Left ventricle myocardium inferior (tissue), 1 donor: Measurements from ENCODE around the gene MSH2. TPM values are rescaled to one million over a fixed set of nuclear protein-coding genes. Genes with fewer than 3 reads are reported as not detected.
"Not testable (repeated sequence)": the region's sequence is repeated elsewhere in the genome, so short reads cannot be mapped to it uniquely, and the experiment has no call there.

ENCODE experiments used
- DNase-seq: peaks from one replicate; pipeline ENCODE4 v3.0.0-alpha.2; 2020
- H3K27ac ChIP-seq: fragments of 200-600 bp; replicated peaks from 2 replicates; pipeline ENCODE4 v1.8.0; 2021
- H3K27me3 ChIP-seq: fragments of 200-600 bp; 2 replicates; pipeline ENCODE4 v1.8.0; 2021; ENCODE audit warnings: low read depth
- H3K36me3 ChIP-seq: fragments of 200-600 bp; 2 replicates; pipeline ENCODE4 v1.8.0; 2021
- H3K4me1 ChIP-seq: fragments of 200-600 bp; 2 replicates; pipeline ENCODE4 v1.8.0; 2021
- H3K4me3 ChIP-seq: fragments of 200-600 bp; 2 replicates; pipeline ENCODE4 v1.8.0; 2021; ENCODE audit warnings: mild to moderate bottlenecking, moderate library complexity
- H3K9me3 ChIP-seq: fragments of 200-600 bp; replicated peaks from 2 replicates; pipeline ENCODE4 v1.8.0; 2021
- CTCF ChIP-seq: fragments of 200-600 bp; IDR thresholded peaks from 2 replicates; pipeline ENCODE4 v1.8.0; 2021; ENCODE audit warnings: antibody characterized with exemption, mild to moderate bottlenecking, borderline replicate concordance
- intact Hi-C: fragments of 100-400 bp; cut with micrococcal nuclease; formaldehyde crosslinking; loops from one replicate; pipeline ENCODE4 v1.11.0; 2022
- total RNA-seq: library from RNA; stranded (reverse); fragmentation: NEBNext Ultra II Directional; extraction: Animal tissue kit (Norgen Biotek cat#: 25700); gene quantifications from one replicate; pipeline ENCODE4 v1.2.1, GENCODE V29; 2021
- donor health status: DM: no; HTN: yes; CAD: no; lungs with severe emphysema.

MSH2 gene
- total RNA-seq, 1 donor from 2014 or later, result 14.8 TPM

GRCh38 chr2:47401789-47402554 is 984 bp upstream of the MSH2 start:
- no peaks in the 10 kb centered on the region for H3K9me3 ChIP-seq
- TF ChIP-seq CTCF, result no peak
- H3K36me3 ChIP-seq, result no peaks in the 10 kb centered on the region
- intact Hi-C loops, result no loop called here
- H3K4me3 ChIP-seq, result peak overlapping the region; percentile 96
- DNase-seq, result no peak
- peaks cover 23% of the 10 kb centered on the region for H3K4me1 ChIP-seq
- no peaks in the 10 kb centered on the region for H3K27me3 ChIP-seq
- H3K27ac ChIP-seq, result peak overlapping the region; percentile 75

- Histone ChIP-seq H3K4me1 (peaks cover 23% of the 10 kb centered on the region), H3K36me3 (no peaks in the 10 kb centered on the region), H3K9me3 (no peaks in the 10 kb centered on the region), H3K27me3 (no peaks in the 10 kb centered on the region), H3K4me3 (peak overlapping the region; percentile 96), H3K27ac (peak overlapping the region; percentile 75)
- no peak for TF ChIP-seq CTCF
- intact Hi-C loops, result no loop called here
- no peak for DNase-seq
Measured at GRCh38 chr2:47402555-47402804, 476 bp upstream of the MSH2 start.

GRCh38 chr2:47403609-47404193 is 745 bp downstream of the MSH2 start:
- Histone ChIP-seq H3K4me3 (peak overlapping the region; percentile 96), H3K9me3 (no peaks in the 10 kb centered on the region), H3K36me3 (no peaks in the 10 kb centered on the region), H3K27me3 (no peaks in the 10 kb centered on the region), H3K4me1 (peaks cover 23% of the 10 kb centered on the region), H3K27ac (peak overlapping the region; percentile 75)
- DNase-seq, result no peak
- intact Hi-C loops, result no loop called here
- TF ChIP-seq CTCF, result no peak

GRCh38 chr2:47404356-47404755 is 1.4 kb downstream of the MSH2 start:
- no peaks in the 10 kb centered on the region for H3K27me3 ChIP-seq
- TF ChIP-seq CTCF, result no peak
- H3K4me3 ChIP-seq, result peak overlapping the region; percentile 96
- no peak for DNase-seq
- H3K9me3 ChIP-seq, result no peaks in the 10 kb centered on the region
- intact Hi-C loops, result no loop called here
- no peaks in the 10 kb centered on the region for H3K36me3 ChIP-seq
- no peak overlapping the region for H3K27ac ChIP-seq
- H3K4me1 ChIP-seq, result peaks cover 23% of the 10 kb centered on the region

- H3K4me3 ChIP-seq, result no peak overlapping the region
- H3K9me3 ChIP-seq, result no peaks in the 10 kb centered on the region
- intact Hi-C loops, result no loop called here
- no peak overlapping the region for H3K27ac ChIP-seq
- DNase-seq, result no peak
- H3K36me3 ChIP-seq, result peaks cover 8% of the 10 kb centered on the region
- H3K27me3 ChIP-seq, result no peaks in the 10 kb centered on the region
- TF ChIP-seq CTCF, result no peak
- H3K4me1 ChIP-seq, result peaks cover 23% of the 10 kb centered on the region
Measured at GRCh38 chr2:47405757-47406156, 2.8 kb downstream of the MSH2 start.

GRCh38 chr2:47406649-47407330 is 3.8 kb downstream of the MSH2 start:
- H3K27me3 ChIP-seq, intact Hi-C loops, H3K4me3 ChIP-seq, H3K27ac ChIP-seq, DNase-seq, H3K9me3 ChIP-seq: not testable (repeated sequence)
- peaks cover 19% of the 10 kb centered on the region for H3K36me3 ChIP-seq
- H3K4me1 ChIP-seq, result peaks cover 23% of the 10 kb centered on the region

GRCh38 chr2:47407976-47408375 is 5.0 kb downstream of the MSH2 start:
- peaks cover 30% of the 10 kb centered on the region for H3K36me3 ChIP-seq
- H3K27me3 ChIP-seq, H3K4me3 ChIP-seq, DNase-seq, H3K27ac ChIP-seq, H3K9me3 ChIP-seq, intact Hi-C loops: not testable (repeated sequence)
- H3K4me1 ChIP-seq, result peaks cover 16% of the 10 kb centered on the region
